ENCODE results near the gene OR2F2.

OR2F2 gene

GRCh38 chr7:143958781-143959180 is 23.7 kb downstream of the OR2F2 start:
- DNase-seq (ENCODE audit: low read depth), result no peak
- TF ChIP-seq, protein P1, sequence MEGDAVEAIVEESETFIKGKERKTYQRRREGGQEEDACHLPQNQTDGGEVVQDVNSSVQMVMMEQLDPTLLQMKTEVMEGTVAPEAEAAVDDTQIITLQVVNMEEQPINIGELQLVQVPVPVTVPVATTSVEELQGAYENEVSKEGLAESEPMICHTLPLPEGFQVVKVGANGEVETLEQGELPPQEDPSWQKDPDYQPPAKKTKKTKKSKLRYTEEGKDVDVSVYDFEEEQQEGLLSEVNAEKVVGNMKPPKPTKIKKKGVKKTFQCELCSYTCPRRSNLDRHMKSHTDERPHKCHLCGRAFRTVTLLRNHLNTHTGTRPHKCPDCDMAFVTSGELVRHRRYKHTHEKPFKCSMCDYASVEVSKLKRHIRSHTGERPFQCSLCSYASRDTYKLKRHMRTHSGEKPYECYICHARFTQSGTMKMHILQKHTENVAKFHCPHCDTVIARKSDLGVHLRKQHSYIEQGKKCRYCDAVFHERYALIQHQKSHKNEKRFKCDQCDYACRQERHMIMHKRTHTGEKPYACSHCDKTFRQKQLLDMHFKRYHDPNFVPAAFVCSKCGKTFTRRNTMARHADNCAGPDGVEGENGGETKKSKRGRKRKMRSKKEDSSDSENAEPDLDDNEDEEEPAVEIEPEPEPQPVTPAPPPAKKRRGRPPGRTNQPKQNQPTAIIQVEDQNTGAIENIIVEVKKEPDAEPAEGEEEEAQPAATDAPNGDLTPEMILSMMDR (conservative IDR thresholded peaks at IDR 0.05; ENCODE audit: low read length), result no peak
- no peak overlapping the region for H3K4me3 ChIP-seq (ENCODE audit: low read length)

GRCh38 chr7:143960813-143961610 is 26.0 kb downstream of the OR2F2 start:
- TF ChIP-seq, protein P1 (conservative IDR thresholded peaks at IDR 0.05; ENCODE audit: low read length), result no peak
- DNase-seq (ENCODE audit: low read depth), result no peak
- no peak overlapping the region for H3K4me3 ChIP-seq (ENCODE audit: low read length)

GRCh38 chr7:143965280-143965679 is 30.2 kb downstream of the OR2F2 start:
- DNase-seq (ENCODE audit: low read depth), result no peak
- no peak overlapping the region for H3K4me3 ChIP-seq (ENCODE audit: low read length)
- TF ChIP-seq, protein P1 (conservative IDR thresholded peaks at IDR 0.05; ENCODE audit: low read length), result no peak

GRCh38 chr7:143967398-143967797 is 32.4 kb downstream of the OR2F2 start:
- no peak for DNase-seq (ENCODE audit: low read depth)
- TF ChIP-seq, protein P1 (conservative IDR thresholded peaks at IDR 0.05; ENCODE audit: low read length), result no peak
- no peak overlapping the region for H3K4me3 ChIP-seq (ENCODE audit: low read length)

GRCh38 chr7:143973870-143974416 is 38.9 kb downstream of the OR2F2 start:
- no peak overlapping the region for H3K4me3 ChIP-seq (ENCODE audit: low read length)
- no peak for DNase-seq (ENCODE audit: low read depth)
- TF ChIP-seq, protein P1 (conservative IDR thresholded peaks at IDR 0.05; ENCODE audit: low read length), result no peak

DNA sequence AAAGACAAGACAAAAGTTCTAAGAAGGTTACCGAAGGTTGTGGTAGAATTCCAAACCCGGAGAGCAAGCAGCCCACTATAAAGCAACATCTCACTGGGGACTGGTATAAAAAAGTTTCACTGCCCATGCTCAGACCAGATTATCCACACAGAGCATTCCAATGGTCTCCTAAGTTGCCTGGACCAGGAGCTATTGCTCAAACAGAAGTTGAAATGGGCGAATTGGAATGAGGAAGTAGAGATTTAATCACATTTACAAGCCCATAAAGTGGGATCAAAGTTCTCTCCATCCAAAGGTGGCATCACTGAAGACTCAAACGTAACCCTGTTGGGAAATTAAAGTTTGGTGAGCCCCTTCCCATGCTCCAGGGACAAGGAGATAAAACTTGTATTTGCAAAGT is 39.4 kb downstream of the OR2F2 start:
- TF ChIP-seq, protein P1 (conservative IDR thresholded peaks at IDR 0.05; ENCODE audit: low read length), result no peak
- peak; percentile 31 for DNase-seq (ENCODE audit: low read depth)

GRCh38 chr7:143975617-143976016 is 40.6 kb downstream of the OR2F2 start:
- H3K4me3 ChIP-seq (ENCODE audit: low read length), result no peak overlapping the region
- TF ChIP-seq, protein P1 (conservative IDR thresholded peaks at IDR 0.05; ENCODE audit: low read length), result no peak
- no peak for DNase-seq (ENCODE audit: low read depth)

More for the DNA sequence above, 39.4 kb downstream of the OR2F2 start:
- no peak overlapping the region for H3K4me3 ChIP-seq (ENCODE audit: low read length)
